ENCODE measurements around the gene HPS6. TPM values are rescaled to one million over a fixed set of nuclear protein-coding genes. Genes with fewer than 3 reads are reported as not detected.

HPS6 gene
- total RNA-seq, 1 donor from 2014 or later = 14.2 TPM

- peak; percentile 23 to 52 for DNase-seq (ENCODE audit: low spot score in 2 of 2, unreplicated experiment in 2 of 2)
- H3K27ac Mint-ChIP-seq = peak overlapping the region; percentile 89
- H3K4me3 Mint-ChIP-seq = peak overlapping the region; percentile 83
- H3K27me3 Mint-ChIP-seq (ENCODE audit: low read depth) = peaks cover 12% of the 10 kb centered on the region
- peaks cover 9% of the 10 kb centered on the region for H3K4me1 Mint-ChIP-seq
- no peak for TF ChIP-seq CTCF (IDR thresholded peaks at IDR 0.05; ENCODE audit: unreplicated experiment)
- no peaks in the 10 kb centered on the region for H3K9me3 Mint-ChIP-seq
- H3K36me3 Mint-ChIP-seq = peaks cover 2% of the 10 kb centered on the region
These were observed 631 bp downstream of the HPS6 start for GRCh38 chr10:102065561-102066398.

- no peak overlapping the region for H3K27ac Mint-ChIP-seq
- peaks cover 9% of the 10 kb centered on the region for H3K4me1 Mint-ChIP-seq
- peaks cover 2% of the 10 kb centered on the region for H3K36me3 Mint-ChIP-seq
These were observed 1.4 kb downstream of the HPS6 start for GRCh38 chr10:102066399-102067088.

GRCh38 chr10:102067091-102067916 lies 2.2 kb downstream of the HPS6 start:
- Mint-ChIP-seq H3K4me1 (peaks cover 9% of the 10 kb centered on the region), H3K9me3 (no peaks in the 10 kb centered on the region), H3K36me3 (peaks cover 2% of the 10 kb centered on the region), H3K27me3 (ENCODE audit: low read depth) (peaks cover 7% of the 10 kb centered on the region), H3K27ac (no peak overlapping the region), H3K4me3 (peak overlapping the region; percentile 46)
- DNase-seq (ENCODE audit: low spot score in 2 of 2, unreplicated experiment in 2 of 2) = no peak
- TF ChIP-seq CTCF (IDR thresholded peaks at IDR 0.05; ENCODE audit: unreplicated experiment) = no peak

More at GRCh38 chr10:102066399-102067088, 1.4 kb downstream of the HPS6 start:
- Mint-ChIP-seq H3K4me3 (peak overlapping the region; percentile 83), H3K9me3 (no peaks in the 10 kb centered on the region), H3K27me3 (ENCODE audit: low read depth) (peaks cover 12% of the 10 kb centered on the region)
- no peak for TF ChIP-seq CTCF (IDR thresholded peaks at IDR 0.05; ENCODE audit: unreplicated experiment)
- no peak for DNase-seq (ENCODE audit: low spot score in 2 of 2, unreplicated experiment in 2 of 2)

GRCh38 chr10:102068216-102068615 lies 3.1 kb downstream of the HPS6 start:
- peak in 1 of 2 experiments; percentile 31 for DNase-seq (ENCODE audit: low spot score in 2 of 2, unreplicated experiment in 2 of 2)
- H3K27me3 Mint-ChIP-seq (ENCODE audit: low read depth) = no peaks in the 10 kb centered on the region
- H3K9me3 Mint-ChIP-seq = no peaks in the 10 kb centered on the region
- peaks cover 2% of the 10 kb centered on the region for H3K36me3 Mint-ChIP-seq
- H3K4me3 Mint-ChIP-seq = no peak overlapping the region
- H3K4me1 Mint-ChIP-seq = peaks cover 9% of the 10 kb centered on the region
- no peak for TF ChIP-seq CTCF (IDR thresholded peaks at IDR 0.05; ENCODE audit: unreplicated experiment)
- no peak overlapping the region for H3K27ac Mint-ChIP-seq

GRCh38 chr10:102069071-102069470 lies 3.9 kb downstream of the HPS6 start:
- Mint-ChIP-seq H3K27ac (no peak overlapping the region), H3K36me3 (peaks cover 2% of the 10 kb centered on the region), H3K4me1 (peaks cover 9% of the 10 kb centered on the region), H3K9me3 (no peaks in the 10 kb centered on the region), H3K27me3 (ENCODE audit: low read depth) (no peaks in the 10 kb centered on the region), H3K4me3 (no peak overlapping the region)
- TF ChIP-seq CTCF (IDR thresholded peaks at IDR 0.05; ENCODE audit: unreplicated experiment) = no peak
- no peak for DNase-seq (ENCODE audit: low spot score in 2 of 2, unreplicated experiment in 2 of 2)

Data from mesothelial cell of epicardium (in vitro differentiated cells).